SU-DHL-6 (cell line): ENCODE data around the gene SLC12A7.

Experiments used
- EZH2phosphoT487 ChIP-seq: fragments of 200-600 bp; sonication (generic), shearing (Covaris generic); conservative IDR thresholded peaks from 2 replicates; pipeline ENCODE4 v1.6.1; 2018; ENCODE audit warnings: mild to moderate bottlenecking, antibody characterized with exemption, low read length, moderate library complexity, mixed read lengths
- TF ChIP-seq, protein P1 (sequence below): fragments of 200-600 bp; sonication (generic); IDR thresholded peaks from one replicate; pipeline ENCODE4 v1.5.1; 2017; ENCODE audit warnings: antibody characterized with exemption, mild to moderate bottlenecking, low read length, moderate library complexity; ENCODE audit not compliant: insufficient read depth, poor library complexity, severe bottlenecking

- TF ChIP-seq, protein P1, sequence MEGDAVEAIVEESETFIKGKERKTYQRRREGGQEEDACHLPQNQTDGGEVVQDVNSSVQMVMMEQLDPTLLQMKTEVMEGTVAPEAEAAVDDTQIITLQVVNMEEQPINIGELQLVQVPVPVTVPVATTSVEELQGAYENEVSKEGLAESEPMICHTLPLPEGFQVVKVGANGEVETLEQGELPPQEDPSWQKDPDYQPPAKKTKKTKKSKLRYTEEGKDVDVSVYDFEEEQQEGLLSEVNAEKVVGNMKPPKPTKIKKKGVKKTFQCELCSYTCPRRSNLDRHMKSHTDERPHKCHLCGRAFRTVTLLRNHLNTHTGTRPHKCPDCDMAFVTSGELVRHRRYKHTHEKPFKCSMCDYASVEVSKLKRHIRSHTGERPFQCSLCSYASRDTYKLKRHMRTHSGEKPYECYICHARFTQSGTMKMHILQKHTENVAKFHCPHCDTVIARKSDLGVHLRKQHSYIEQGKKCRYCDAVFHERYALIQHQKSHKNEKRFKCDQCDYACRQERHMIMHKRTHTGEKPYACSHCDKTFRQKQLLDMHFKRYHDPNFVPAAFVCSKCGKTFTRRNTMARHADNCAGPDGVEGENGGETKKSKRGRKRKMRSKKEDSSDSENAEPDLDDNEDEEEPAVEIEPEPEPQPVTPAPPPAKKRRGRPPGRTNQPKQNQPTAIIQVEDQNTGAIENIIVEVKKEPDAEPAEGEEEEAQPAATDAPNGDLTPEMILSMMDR, result no peak
- no peak for TF ChIP-seq EZH2phosphoT487
Measured at GRCh38 chr5:1136814-1137213, 25.0 kb upstream of the SLC12A7 start.
